Tibial artery (tissue), 4 donors: ENCODE data around the gene ZHX3.

Experiments
- DNase-seq, 2 donors: peaks; one replicate each; pipeline ENCODE4 v3.0.0-alpha.2; 2019
- H3K27ac ChIP-seq, 2 donors: fragments of 200-600 bp; sonication (generic) in 1 of 2; 1 replicate in 1 of 2; 2 replicates in 1 of 2; pipeline ENCODE4 v1.5.1; 2018 to 2019; ENCODE audit warnings: mild to moderate bottlenecking in 1 of 2
- H3K27me3 ChIP-seq, 2 donors: fragments of 200-600 bp; sonication (generic) in 1 of 2; one replicate each; pipeline versions ENCODE4 v1.5.1 to v1.6.0; 2016 to 2019
- H3K36me3 ChIP-seq, 3 donors: fragments of 200-600 bp; sonication (generic) in 2 of 3; one replicate each; pipeline ENCODE4 v1.5.1; 2016 to 2019; ENCODE audit warnings: mild to moderate bottlenecking in 2 of 3
- H3K4me1 ChIP-seq, 4 donors: fragments of 200-600 bp; sonication (generic) in 2 of 4; 1 replicate in 3 of 4; 2 replicates in 1 of 4; pipeline ENCODE4 v1.5.1; 2016 to 2019
- H3K4me3 ChIP-seq, 2 donors: fragments of 200-600 bp; sonication (generic) in 1 of 2; 1 replicate in 1 of 2; 2 replicates in 1 of 2; pipeline ENCODE4 v1.5.1; 2018 to 2019; ENCODE audit warnings: mild to moderate bottlenecking in 2 of 2
- H3K9me3 ChIP-seq, 3 donors: fragments of 200-600 bp; sonication (generic) in 1 of 3; one replicate each; pipeline ENCODE4 v1.5.1; 2016 to 2019
- CTCF ChIP-seq, 2 experiments: fragments of 200-600 bp in 1 of 2; fragments of 450-650 bp in 1 of 2; IDR thresholded peaks; one replicate each; pipeline ENCODE4 v1.5.1; 2017 to 2019; ENCODE audit warnings: antibody characterized with exemption in 2 of 2, mild to moderate bottlenecking in 1 of 2, moderate library complexity in 1 of 2
- intact Hi-C: fragments of 100-400 bp; cut with DNase I; formaldehyde crosslinking; loops from one replicate; pipeline ENCODE4 v1.15.0; 2023; ENCODE audit warnings: low total_unique reads

ZHX3 gene

GRCh38 chr20:41228858-41229257 lies 88.7 kb downstream of the ZHX3 start:
- no peaks in the 10 kb centered on the region for H3K27me3 ChIP-seq
- no peaks in the 10 kb centered on the region for H3K9me3 ChIP-seq
- DNase-seq, result no peak
- no peak overlapping the region for H3K4me3 ChIP-seq
- H3K27ac ChIP-seq, result peak overlapping the region in 1 of 2 donors; percentile 2
- intact Hi-C loops, result no loop called here
- no peak for TF ChIP-seq CTCF (IDR thresholded peaks at IDR 0.05)
- H3K4me1 ChIP-seq, result peaks cover 0 to 49% (median 25%) of the 10 kb centered on the region in 4 donors
- H3K36me3 ChIP-seq, result no peaks in the 10 kb centered on the region

- H3K27ac ChIP-seq, result no peak overlapping the region
- DNase-seq, result no peak
- intact Hi-C loops, result no loop called here
- no peak for TF ChIP-seq CTCF (IDR thresholded peaks at IDR 0.05)
- no peaks in the 10 kb centered on the region for H3K9me3 ChIP-seq
- no peak overlapping the region for H3K4me3 ChIP-seq
- no peaks in the 10 kb centered on the region for H3K36me3 ChIP-seq
- no peaks in the 10 kb centered on the region for H3K27me3 ChIP-seq
- H3K4me1 ChIP-seq, result peaks cover 0 to 48% (median 19%) of the 10 kb centered on the region in 4 donors
Measured at GRCh38 chr20:41226426-41226825, 91.1 kb downstream of the ZHX3 start.

- H3K36me3 ChIP-seq, result no peaks in the 10 kb centered on the region
- intact Hi-C loops, result no loop called here
- H3K4me3 ChIP-seq, result no peak overlapping the region
- no peak overlapping the region for H3K27ac ChIP-seq
- no peak for TF ChIP-seq CTCF (IDR thresholded peaks at IDR 0.05)
- H3K9me3 ChIP-seq, result no peaks in the 10 kb centered on the region
- no peaks in the 10 kb centered on the region for H3K27me3 ChIP-seq
- DNase-seq, result no peak
- peaks cover 0 to 41% (median 18%) of the 10 kb centered on the region in 4 donors for H3K4me1 ChIP-seq
Measured at GRCh38 chr20:41225091-41225490, 92.4 kb downstream of the ZHX3 start.

DNA sequence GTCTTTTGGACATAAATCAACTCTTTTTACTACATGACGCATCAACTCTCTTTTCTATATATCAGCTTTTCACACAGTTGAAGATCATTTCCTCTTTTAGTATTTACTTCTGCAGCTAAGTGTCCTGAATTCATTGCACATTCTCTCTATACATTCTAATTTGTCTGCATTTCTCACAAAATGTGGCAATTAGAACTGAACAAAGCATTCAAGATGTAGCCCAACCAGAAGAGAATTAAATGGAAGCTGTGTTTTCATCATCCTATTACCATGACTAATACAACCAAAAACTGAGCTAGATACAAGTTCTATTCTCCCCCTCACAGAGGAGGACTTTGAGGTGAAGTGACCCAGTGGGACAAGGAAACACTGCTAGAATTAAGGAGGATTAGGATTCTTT lies 93.2 kb downstream of the ZHX3 start:
- Histone ChIP-seq H3K36me3 (no peaks in the 10 kb centered on the region), H3K27me3 (no peaks in the 10 kb centered on the region), H3K9me3 (no peaks in the 10 kb centered on the region), H3K4me1 (peaks cover 0 to 33% (median 17%) of the 10 kb centered on the region in 4 donors), H3K27ac (no peak overlapping the region), H3K4me3 (no peak overlapping the region)
- DNase-seq, result no peak
- intact Hi-C loops, result no loop called here
- TF ChIP-seq CTCF (IDR thresholded peaks at IDR 0.05), result no peak

DNA sequence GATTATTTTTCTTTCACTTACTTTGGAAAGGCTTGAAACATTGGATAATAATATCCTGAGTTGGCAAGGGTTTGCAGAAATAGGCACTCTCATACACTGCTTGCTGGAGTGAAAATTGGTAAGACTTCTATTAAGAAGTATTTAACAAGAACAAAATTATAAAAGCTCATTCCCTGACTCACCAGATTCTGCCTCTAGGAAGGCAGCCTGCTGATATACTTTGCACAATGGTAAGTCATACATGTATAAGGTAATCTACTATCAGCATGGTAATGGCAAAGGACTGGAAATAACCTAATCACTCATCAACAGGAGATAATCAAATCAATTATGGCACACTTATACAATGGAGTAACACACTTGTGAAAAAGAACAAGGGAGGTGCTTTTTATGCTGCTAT lies 94.4 kb downstream of the ZHX3 start:
- H3K36me3 ChIP-seq, result no peaks in the 10 kb centered on the region
- intact Hi-C loops, result no loop called here
- H3K4me1 ChIP-seq, result peaks cover 0 to 30% (median 17%) of the 10 kb centered on the region in 4 donors
- H3K4me3 ChIP-seq, result no peak overlapping the region
- H3K27ac ChIP-seq, result peak overlapping the region; percentile 37 to 53
- no peak for DNase-seq
- H3K27me3 ChIP-seq, result no peaks in the 10 kb centered on the region
- no peaks in the 10 kb centered on the region for H3K9me3 ChIP-seq
- no peak for TF ChIP-seq CTCF (IDR thresholded peaks at IDR 0.05)

DNA sequence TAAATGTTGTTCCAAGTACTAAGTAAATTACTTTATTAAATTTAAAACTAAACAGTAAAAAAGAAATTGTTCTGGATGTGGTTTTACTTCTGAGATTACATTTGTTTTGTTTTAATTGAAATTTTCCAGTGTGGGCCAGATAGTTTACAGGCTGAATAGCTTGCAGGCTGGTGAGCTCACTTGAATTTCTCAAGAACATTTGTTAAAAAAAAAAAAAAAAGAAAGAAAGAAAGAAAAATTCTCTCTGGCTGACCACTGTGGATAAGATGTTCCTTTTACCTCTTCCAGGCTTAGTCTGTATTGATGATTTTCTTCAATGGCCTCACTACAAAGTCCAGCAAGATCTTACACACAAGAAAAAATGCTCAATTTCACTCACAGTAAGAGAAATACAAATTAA lies 94.8 kb downstream of the ZHX3 start:
- H3K9me3 ChIP-seq, result no peaks in the 10 kb centered on the region
- intact Hi-C loops, result no loop called here
- TF ChIP-seq CTCF (IDR thresholded peaks at IDR 0.05), result no peak
- H3K4me3 ChIP-seq, result no peak overlapping the region
- H3K36me3 ChIP-seq, result no peaks in the 10 kb centered on the region
- H3K4me1 ChIP-seq, result peaks cover 0 to 34% (median 17%) of the 10 kb centered on the region in 4 donors
- H3K27me3 ChIP-seq, result no peaks in the 10 kb centered on the region
- H3K27ac ChIP-seq, result peak overlapping the region; percentile 48 to 53
- no peak for DNase-seq
